GM12878 (cell line): ENCODE data around the gene WDFY1. TPM values are rescaled to one million over a fixed set of nuclear protein-coding genes. Genes with fewer than 3 reads are reported as not detected.

Experiments
- ATAC-seq: fragments of 200-7000 bp; cut with Tn5 transposase; 3 replicates; pipeline ENCODE4 v1.9.1; 2020; ENCODE audit warnings: mild to moderate bottlenecking, moderate library complexity
- BruUV-seq: library from RNA; stranded (reverse); fragments of 400-500 nt; replicated peaks from 2 replicates; lab custom pipeline; 2021; lab: Mats Ljungman, UMichigan
- CTCF ChIA-PET: fragments of 300-600 bp; sonication (Branson Sonifier 250); formaldehyde crosslinking; extraction: SDS; loops from one replicate; lab custom pipeline; 2021; ENCODE audit warnings: inconsistent platforms; lab: Yijun Ruan, JAX
- POLR2A ChIA-PET: fragments of 350-600 bp; formaldehyde crosslinking; extraction: SDS; loops from one replicate; lab custom pipeline; 2021; ENCODE audit warnings: inconsistent platforms; lab: Charles Lee
- RAD21 ChIA-PET: fragments of 300-600 bp; sonication (Branson Sonifier 250); formaldehyde crosslinking; loops from one replicate; lab custom pipeline; 2023; ENCODE audit warnings: antibody characterized with exemption; ENCODE audit not compliant: unreplicated experiment; lab: Charles Lee
- SMC1A ChIA-PET: fragments of 300-600 bp; sonication (Branson Sonifier 250); formaldehyde crosslinking; loops from one replicate; lab custom pipeline; 2023; ENCODE audit not compliant: unreplicated experiment, uncharacterized antibody; lab: Charles Lee
- DNase-seq: peaks from one replicate; pipeline ENCODE4 v3.0.0-alpha.2; 2011; ENCODE audit warnings: low read depth, low spot score
- FAIRE-seq: peaks from 3 replicates; lab custom pipeline; 2011; peaks lifted over from hg19 to GRCh38; lab: Jason Lieb, UNC
- H2AFZ ChIP-seq: 2 replicates; pipeline ENCODE4 v1.6.0; 2011; ENCODE audit warnings: low read depth, low read length, control low read depth; ENCODE audit not compliant: control insufficient read depth
- H3K27ac ChIP-seq: 2 replicates; pipeline ENCODE4 v1.5.1; 2011; ENCODE audit warnings: control low read depth; ENCODE audit not compliant: control insufficient read depth, insufficient read depth
- H3K27me3 ChIP-seq, 2 experiments: replicated peaks in 1 of 2; 2 replicates each; pipeline versions ENCODE4 v1.6.0 to v1.6.1; 2011; ENCODE audit warnings: low read length in 1 of 2; ENCODE audit not compliant: control insufficient read depth in 2 of 2, insufficient read depth in 2 of 2
- H3K36me3 ChIP-seq, 2 experiments: 2 replicates each; pipeline ENCODE4 v1.5.1; 2011; ENCODE audit warnings: low read length in 1 of 2; ENCODE audit not compliant: control insufficient read depth in 2 of 2, insufficient read depth in 2 of 2
- H3K4me1 ChIP-seq: 2 replicates; pipeline ENCODE4 v1.6.1; 2011; ENCODE audit warnings: mild to moderate bottlenecking, low read length, moderate library complexity, mixed read lengths; ENCODE audit not compliant: control insufficient read depth, insufficient read depth
- H3K4me2 ChIP-seq: 2 replicates; pipeline ENCODE4 v1.6.0; 2011; ENCODE audit warnings: control low read depth; ENCODE audit not compliant: control insufficient read depth, insufficient read depth
- H3K4me3 ChIP-seq: fragments of 200-600 bp; sonication (generic); 2 replicates; pipeline ENCODE4 v1.5.1; 2016
- H3K79me2 ChIP-seq: 2 replicates; pipeline ENCODE4 v1.6.0; 2011; ENCODE audit warnings: low read length; ENCODE audit not compliant: control insufficient read depth, insufficient read depth
- H3K9ac ChIP-seq: 2 replicates; pipeline ENCODE4 v1.8.0; 2011; ENCODE audit warnings: low read length, control low read depth, mixed read lengths; ENCODE audit not compliant: control insufficient read depth, insufficient read depth
- H3K9me3 ChIP-seq: replicated peaks from 3 replicates; pipeline ENCODE4 v1.5.1; 2011; ENCODE audit warnings: mild to moderate bottlenecking, low read length; ENCODE audit not compliant: control insufficient read depth, insufficient read depth
- H4K20me1 ChIP-seq: 2 replicates; pipeline ENCODE4 v1.6.0; 2011; ENCODE audit not compliant: control insufficient read depth, insufficient read depth
- CBX3 ChIP-seq: fragments of 200-600 bp; sonication (generic); IDR thresholded peaks from 2 replicates; pipeline ENCODE4 v1.6.1; 2016; ENCODE audit warnings: low read depth, borderline replicate concordance
- GABPA ChIP-seq: IDR thresholded peaks from 2 replicates; pipeline ENCODE4 v1.6.1; 2014; ENCODE audit warnings: antibody characterized with exemption, low read depth, mild to moderate bottlenecking, inconsistent platforms
- MEF2A ChIP-seq: IDR thresholded peaks from 2 replicates; pipeline ENCODE4 v1.6.1; 2011; ENCODE audit warnings: low read depth, mild to moderate bottlenecking, low read length, moderate library complexity; ENCODE audit not compliant: insufficient read depth
- MEF2B ChIP-seq: fragments of 450-650 bp; IDR thresholded peaks from 2 replicates; pipeline ENCODE4 v1.6.1; 2018; ENCODE audit warnings: mild to moderate bottlenecking, moderate library complexity; ENCODE audit not compliant: partially characterized antibody, poor library complexity, severe bottlenecking
- MTA3 ChIP-seq: IDR thresholded peaks from 2 replicates; pipeline ENCODE4 v1.6.1; 2012; ENCODE audit warnings: low read length, inconsistent platforms, borderline replicate concordance
- NFYA ChIP-seq: IDR thresholded peaks from 2 replicates; pipeline ENCODE4 v1.6.1; 2011; ENCODE audit warnings: low read depth, mild to moderate bottlenecking, low read length, improper control_type of control experiment, borderline replicate concordance
- POLR2A ChIP-seq: IDR thresholded peaks from 2 replicates; pipeline ENCODE4 v1.6.1; 2011; ENCODE audit warnings: low read depth, mild to moderate bottlenecking, low read length
- RFX5 ChIP-seq: IDR thresholded peaks from 2 replicates; pipeline ENCODE4 v1.6.1; 2011; ENCODE audit warnings: low read depth, low read length, improper control_type of control experiment
- TCF12 ChIP-seq: IDR thresholded peaks from 2 replicates; pipeline ENCODE4 v1.6.1; 2011; ENCODE audit warnings: low read depth, mild to moderate bottlenecking, low read length
- ZNF274 ChIP-seq: IDR thresholded peaks from one replicate; pipeline ENCODE4 v1.8.0; 2011; ENCODE audit not compliant: insufficient read length, insufficient read depth
- WGBS: methylation state at CpG from one replicate; pipeline ENCODE4 v1.1.6; 2016; ENCODE audit warnings: low lambda C conversion rate; ENCODE audit not compliant: insufficient replicate concordance, insufficient coverage; ENCODE audit errors: missing lambda C conversion rate; 5-methylcytosine and 5-hydroxymethylcytosine counted together
- in situ Hi-C: fragments of 300-500 bp; cut with MboI; formaldehyde crosslinking; loops from 9 replicates; pipeline ENCODE4 v1.14.3; 2018; ENCODE audit warnings: mixed read lengths
- intact Hi-C: fragments of 100-400 bp; cut with micrococcal nuclease; formaldehyde crosslinking; loops from one replicate; pipeline ENCODE4 v1.14.2; 2022; ENCODE audit not compliant: unreplicated experiment
- polyA plus RNA-seq, 11 experiments: library from polyadenylated mRNA; depleted of rRNA in 4 of 11; unstranded in 6 of 11; stranded (reverse) in 5 of 11; fragments of >200 nt; fragmentation: Nextera tagmentation in 4 of 11; fragmentation: Illumina TruSeq in 1 of 11; extraction: Ambion mirVana in 4 of 11; extraction: Trizol in 1 of 11; gene quantifications; 1 replicate in 1 of 11; 2 replicates in 10 of 11; pipeline versions ENCODE4 v1.2.1 to v1.2.3, GENCODE V29; 2011 to 2016; ENCODE audit warnings: inconsistent platforms in 2 of 11, missing spikeins in 2 of 11, low read depth in 1 of 11
- total RNA-seq, 4 experiments: library from RNA; depleted of rRNA in 3 of 4; stranded (reverse); fragments of >200 nt in 3 of 4; fragmentation: Illumina TruSeq in 1 of 4; extraction: Trizol in 1 of 4; gene quantifications; 2 replicates each; pipeline versions ENCODE4 v1.2.1 to v1.2.3, GENCODE V29; 2013 to 2021
- TF ChIP-seq, protein P1 (sequence below): fragments of 450-650 bp; conservative IDR thresholded peaks from 2 replicates; pipeline ENCODE4 v1.6.1; 2017; ENCODE audit warnings: mild to moderate bottlenecking, moderate library complexity

The WDFY1 gene
- total and polyA plus RNA-seq, 10 of the 15 experiments (the other 5 are each of a cell fraction or from before 2014, with no cell fraction given) = 2.9 to 28.1 (median 13.1) TPM

DNA sequence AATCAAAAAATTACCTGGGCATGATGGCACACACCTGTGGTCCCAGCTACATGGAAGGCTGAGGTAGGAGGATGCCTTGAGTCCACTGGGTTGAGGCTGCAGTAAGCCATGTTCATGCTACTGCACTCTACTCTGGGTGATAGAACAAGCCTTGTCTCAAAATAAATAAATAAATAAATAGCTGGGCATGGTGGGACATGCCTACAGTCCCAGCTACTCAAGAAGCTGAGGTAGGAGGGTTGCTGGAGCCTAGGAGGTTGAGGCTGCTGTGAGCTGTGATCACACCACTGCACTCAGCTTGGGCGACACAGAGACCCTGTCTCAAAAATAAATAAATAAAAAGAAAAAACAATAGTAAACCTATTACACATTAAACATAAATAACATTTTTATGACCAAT lies 110.7 kb downstream of the WDFY1 start:
- FAIRE-seq (no peak), ATAC-seq (no peak), DNase-seq (no peak)
- 94% methylated on average over 1 of the region's 1 CpG for WGBS
- no peaks in the 10 kb centered on the region for H3K27me3 ChIP-seq
- TF ChIP-seq CBX3 = no peak
- no peak overlapping the region for H3K4me2 ChIP-seq
- ChIA-PET RAD21 (no interaction called here), CTCF (interaction anchor here (0.9 to 1.1 kb wide), 2 partner anchors 22 to 101 kb away, joined by 3 read pairs; no protein-coding TSS in a partner anchor), SMC1A (interaction anchor here (1.1 to 1.2 kb wide), 2 partner anchors 11 to 14 kb away, joined by 3 to 5 read pairs; no protein-coding TSS in a partner anchor), POLR2A (interaction anchor here (0.6 kb wide), 1 partner anchor 65 kb away, joined by 5 read pairs; no protein-coding TSS in a partner anchor)
- in situ Hi-C loops (no loop called here), intact Hi-C loops (no loop called here)
- H3K4me3 ChIP-seq = no peak overlapping the region
- no peaks in the 10 kb centered on the region for H4K20me1 ChIP-seq
- no peaks in the 10 kb centered on the region for H3K9me3 ChIP-seq
- no peak overlapping the region for H3K9ac ChIP-seq
- 0 out of 2 replicates have a peak, but pooled peaks cover 5% of the 10 kb centered on the region for H3K4me1 ChIP-seq
- no peaks in the 10 kb centered on the region for H3K36me3 ChIP-seq
- no peak overlapping the region for H2AFZ ChIP-seq
- H3K79me2 ChIP-seq = peaks cover 23% of the 10 kb centered on the region
- no TSS peak for BruUV-seq
- H3K27ac ChIP-seq = no peak overlapping the region

DNA sequence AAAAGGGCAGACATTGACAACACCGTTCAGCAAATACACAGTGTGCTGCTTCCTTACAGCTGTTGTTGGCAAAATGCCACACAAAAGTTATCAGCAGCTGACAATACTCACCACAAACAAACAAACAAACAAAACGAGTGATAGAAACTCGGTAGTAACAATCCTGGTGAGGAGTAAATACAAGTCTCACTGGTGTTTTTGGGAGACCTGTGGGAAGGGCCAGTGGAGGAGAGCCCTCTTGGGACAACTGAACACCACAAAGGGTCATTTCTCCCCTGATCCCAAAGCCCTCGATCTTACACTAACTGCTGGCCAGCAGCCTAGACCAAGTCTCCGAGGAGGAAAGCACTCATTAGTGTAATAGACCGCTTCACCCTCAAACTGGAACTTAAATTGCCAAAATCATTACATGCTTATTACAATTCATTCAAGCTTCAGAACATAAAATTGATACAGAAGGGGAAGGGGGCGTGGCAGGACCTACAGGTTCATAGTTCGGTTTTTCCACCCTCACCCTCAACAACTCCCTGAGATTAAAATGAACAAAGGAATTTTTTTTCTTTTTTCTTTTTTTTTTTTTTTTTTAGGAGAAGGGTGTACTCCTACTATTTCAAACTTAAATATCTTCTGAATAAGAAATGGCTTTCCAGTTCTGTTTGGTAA lies 112.8 kb downstream of the WDFY1 start:
- H3K4me1 ChIP-seq = 0 out of 2 replicates have a peak, but pooled peaks cover 5% of the 10 kb centered on the region
- H3K79me2 ChIP-seq = peaks cover 23% of the 10 kb centered on the region
- no peak for FAIRE-seq
- no TSS peak for BruUV-seq
- ChIA-PET SMC1A (no interaction called here), CTCF (no interaction called here), RAD21 (no interaction called here), POLR2A (interaction anchor here (0.7 kb wide), 1 partner anchor 27 kb away, joined by 4 read pairs; no protein-coding TSS in a partner anchor)
- DNase-seq = no peak
- H3K9me3 ChIP-seq = no peaks in the 10 kb centered on the region
- H3K4me3 ChIP-seq = no peak overlapping the region
- ATAC-seq = no peak
- H3K9ac ChIP-seq = no peak overlapping the region
- H3K4me2 ChIP-seq = no peak overlapping the region
- intact Hi-C loops = no loop called here
- in situ Hi-C loops = no loop called here
- H4K20me1 ChIP-seq = no peaks in the 10 kb centered on the region
- no peak overlapping the region for H3K27ac ChIP-seq
- no peaks in the 10 kb centered on the region; a peak in 1 of 4 replicates for H3K36me3 ChIP-seq
- no peak overlapping the region for H2AFZ ChIP-seq
- WGBS = 76% methylated on average over 8 of the region's 8 CpGs
- TF ChIP-seq, protein P1, sequence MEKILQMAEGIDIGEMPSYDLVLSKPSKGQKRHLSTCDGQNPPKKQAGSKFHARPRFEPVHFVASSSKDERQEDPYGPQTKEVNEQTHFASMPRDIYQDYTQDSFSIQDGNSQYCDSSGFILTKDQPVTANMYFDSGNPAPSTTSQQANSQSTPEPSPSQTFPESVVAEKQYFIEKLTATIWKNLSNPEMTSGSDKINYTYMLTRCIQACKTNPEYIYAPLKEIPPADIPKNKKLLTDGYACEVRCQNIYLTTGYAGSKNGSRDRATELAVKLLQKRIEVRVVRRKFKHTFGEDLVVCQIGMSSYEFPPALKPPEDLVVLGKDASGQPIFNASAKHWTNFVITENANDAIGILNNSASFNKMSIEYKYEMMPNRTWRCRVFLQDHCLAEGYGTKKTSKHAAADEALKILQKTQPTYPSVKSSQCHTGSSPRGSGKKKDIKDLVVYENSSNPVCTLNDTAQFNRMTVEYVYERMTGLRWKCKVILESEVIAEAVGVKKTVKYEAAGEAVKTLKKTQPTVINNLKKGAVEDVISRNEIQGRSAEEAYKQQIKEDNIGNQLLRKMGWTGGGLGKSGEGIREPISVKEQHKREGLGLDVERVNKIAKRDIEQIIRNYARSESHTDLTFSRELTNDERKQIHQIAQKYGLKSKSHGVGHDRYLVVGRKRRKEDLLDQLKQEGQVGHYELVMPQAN = no peak
- TF ChIP-seq TCF12 (no peak), NFYA (no peak), POLR2A (no peak), RFX5 (no peak), MEF2A (no peak), ZNF274 (no peak), MEF2B (no peak), MTA3 (no peak), GABPA (no peak)
- H3K27me3 ChIP-seq = no peaks in the 10 kb centered on the region
